Caco-2 (cell line): Measurements from ENCODE around the gene ALG12. TPM values are rescaled to one million over a fixed set of nuclear protein-coding genes. Genes with fewer than 3 reads are reported as not detected.

Experiments used
- BruUV-seq: library from RNA; stranded (reverse); fragments of 400-500 nt; replicated peaks from 2 replicates; lab custom pipeline; 2021; lab: Mats Ljungman, UMichigan
- CTCF ChIA-PET: fragments of 300-600 bp; sonication (Branson Sonifier 250); formaldehyde crosslinking; loops from one replicate; lab custom pipeline; 2022; ENCODE audit warnings: antibody characterized with exemption; lab: Charles Lee
- POLR2A ChIA-PET: fragments of 300-600 bp; sonication (Branson Sonifier 250); formaldehyde crosslinking; loops from one replicate; lab custom pipeline; 2022; ENCODE audit warnings: antibody characterized with exemption; lab: Charles Lee
- DNase-seq, 2 experiments: peaks; one replicate each; pipeline versions ENCODE4 v3.0.0 to v3.0.0-alpha.2; 2020 to 2022
- H3K27me3 ChIP-seq: replicated peaks from 2 replicates; pipeline ENCODE4 v1.6.0; 2011; ENCODE audit warnings: low read length; ENCODE audit not compliant: control insufficient read depth, insufficient read depth
- H3K36me3 ChIP-seq: 2 replicates; pipeline ENCODE4 v1.5.1; 2011; ENCODE audit warnings: low read length; ENCODE audit not compliant: control insufficient read depth, insufficient read depth
- H3K4me1 ChIP-seq: fragments of 250-450 bp; sonication (Bioruptor Pico); 2 replicates; pipeline ENCODE4 v1.5.1; 2020; ENCODE audit warnings: mild to moderate bottlenecking
- H3K4me3 ChIP-seq: 2 replicates; pipeline ENCODE4 v1.5.1; 2011; ENCODE audit warnings: low read depth, mild to moderate bottlenecking, control low read depth, low read length
- H3K9me3 ChIP-seq: fragments of 250-450 bp; sonication (Bioruptor Pico); 2 replicates; pipeline ENCODE4 v1.5.1; 2020; ENCODE audit warnings: mild to moderate bottlenecking, moderate library complexity
- H3K27ac Mint-ChIP-seq: one replicate; pipeline ENCODE4 v1.8.0; 2022; ENCODE audit warnings: mixed read lengths; ENCODE audit not compliant: unreplicated experiment
- H3K27me3 Mint-ChIP-seq: one replicate; pipeline ENCODE4 v1.8.0; 2022; ENCODE audit warnings: mixed read lengths; ENCODE audit not compliant: insufficient read depth, unreplicated experiment
- H3K36me3 Mint-ChIP-seq: one replicate; pipeline ENCODE4 v1.8.0; 2022; ENCODE audit warnings: mild to moderate bottlenecking, mixed read lengths; ENCODE audit not compliant: insufficient read depth, unreplicated experiment
- H3K4me1 Mint-ChIP-seq: one replicate; pipeline ENCODE4 v1.8.0; 2022; ENCODE audit warnings: low read depth, mixed read lengths; ENCODE audit not compliant: unreplicated experiment
- H3K4me3 Mint-ChIP-seq: one replicate; pipeline ENCODE4 v1.8.0; 2022; ENCODE audit warnings: mild to moderate bottlenecking, moderate library complexity, mixed read lengths; ENCODE audit not compliant: unreplicated experiment
- H3K9me3 Mint-ChIP-seq: one replicate; pipeline ENCODE4 v1.8.0; 2022; ENCODE audit warnings: mixed read lengths; ENCODE audit not compliant: unreplicated experiment
- intact Hi-C: fragments of 100-400 bp; cut with micrococcal nuclease; formaldehyde crosslinking; loops from one replicate; pipeline ENCODE4 v1.10.0; 2022; ENCODE audit not compliant: unreplicated experiment
- total RNA-seq: library from RNA; stranded (reverse); gene quantifications from 2 replicates; pipeline ENCODE4 v1.2.3, GENCODE V29; 2022
- TF ChIP-seq, protein P1 (sequence below), 2 experiments: fragments of 200-600 bp in 1 of 2; IDR thresholded peaks; 1 replicate in 1 of 2; 2 replicates in 1 of 2; pipeline versions ENCODE4 v1.5.1 to v1.8.0; 2011 to 2022; ENCODE audit warnings: antibody characterized with exemption in 1 of 2, control low read depth in 1 of 2, inconsistent platforms in 1 of 2, low read depth in 1 of 2, low read length in 1 of 2, mild to moderate bottlenecking in 1 of 2, moderate library complexity in 1 of 2; ENCODE audit not compliant: insufficient read depth in 1 of 2, severe bottlenecking in 1 of 2, unreplicated experiment in 1 of 2

Gene ALG12
- total RNA-seq, 1 experiment from 2014 or later, result 35.7 TPM

DNA sequence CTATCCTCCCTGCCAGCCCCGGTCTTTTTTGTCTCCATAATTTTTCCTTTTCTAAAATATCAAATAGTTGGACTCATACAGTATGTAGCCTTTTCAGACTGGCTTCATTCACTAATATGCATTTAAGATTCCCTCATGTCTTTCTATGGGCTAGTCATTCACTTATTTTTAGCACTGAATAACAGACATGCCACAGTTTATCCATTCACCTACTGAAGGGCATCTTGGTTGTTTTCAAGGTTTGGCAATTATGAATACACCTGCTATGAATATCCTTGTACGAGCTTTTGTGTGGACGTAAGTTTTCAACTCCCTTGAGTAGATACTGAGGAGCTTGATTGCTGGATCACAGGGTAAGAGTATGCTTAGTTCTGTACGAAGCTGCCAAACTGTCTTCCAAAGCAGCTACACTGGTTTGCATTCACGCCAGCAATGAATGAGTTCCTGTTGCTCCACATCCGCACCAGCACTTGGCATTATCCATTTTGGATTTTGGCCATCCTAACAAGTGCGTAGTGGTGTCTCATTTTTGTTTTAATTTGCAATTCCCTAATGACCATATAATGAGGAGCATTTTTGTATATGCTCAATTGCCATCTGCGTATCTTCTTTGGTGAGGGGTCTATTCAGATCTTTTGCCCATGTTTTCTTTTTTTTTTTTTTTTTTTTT is 21.1 kb downstream of the ALG12 start:
- ChIA-PET POLR2A (no interaction called here), CTCF (no interaction called here)
- Mint-ChIP-seq H3K9me3 (peaks cover 10% of the 10 kb centered on the region), H3K4me3 (no peak overlapping the region), H3K27me3 (no peaks in the 10 kb centered on the region), H3K27ac (peak overlapping the region; percentile 54), H3K4me1 (no peaks in the 10 kb centered on the region), H3K36me3 (peaks cover 45% of the 10 kb centered on the region)
- Histone ChIP-seq H3K36me3 (peaks cover under 1% of the 10 kb centered on the region), H3K9me3 (no peaks in the 10 kb centered on the region), H3K27me3 (no peaks in the 10 kb centered on the region), H3K4me1 (no peaks in the 10 kb centered on the region), H3K4me3 (no peak overlapping the region)
- no peak for DNase-seq
- BruUV-seq, result no TSS peak
- intact Hi-C loops, result no loop called here
- TF ChIP-seq, protein P1, sequence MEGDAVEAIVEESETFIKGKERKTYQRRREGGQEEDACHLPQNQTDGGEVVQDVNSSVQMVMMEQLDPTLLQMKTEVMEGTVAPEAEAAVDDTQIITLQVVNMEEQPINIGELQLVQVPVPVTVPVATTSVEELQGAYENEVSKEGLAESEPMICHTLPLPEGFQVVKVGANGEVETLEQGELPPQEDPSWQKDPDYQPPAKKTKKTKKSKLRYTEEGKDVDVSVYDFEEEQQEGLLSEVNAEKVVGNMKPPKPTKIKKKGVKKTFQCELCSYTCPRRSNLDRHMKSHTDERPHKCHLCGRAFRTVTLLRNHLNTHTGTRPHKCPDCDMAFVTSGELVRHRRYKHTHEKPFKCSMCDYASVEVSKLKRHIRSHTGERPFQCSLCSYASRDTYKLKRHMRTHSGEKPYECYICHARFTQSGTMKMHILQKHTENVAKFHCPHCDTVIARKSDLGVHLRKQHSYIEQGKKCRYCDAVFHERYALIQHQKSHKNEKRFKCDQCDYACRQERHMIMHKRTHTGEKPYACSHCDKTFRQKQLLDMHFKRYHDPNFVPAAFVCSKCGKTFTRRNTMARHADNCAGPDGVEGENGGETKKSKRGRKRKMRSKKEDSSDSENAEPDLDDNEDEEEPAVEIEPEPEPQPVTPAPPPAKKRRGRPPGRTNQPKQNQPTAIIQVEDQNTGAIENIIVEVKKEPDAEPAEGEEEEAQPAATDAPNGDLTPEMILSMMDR (IDR thresholded peaks at IDR 0.05; ENCODE audit: insufficient read depth in 1 of 2, low read depth in 1 of 2, low read length in 1 of 2, severe bottlenecking in 1 of 2, unreplicated experiment in 1 of 2), result no peak

DNA sequence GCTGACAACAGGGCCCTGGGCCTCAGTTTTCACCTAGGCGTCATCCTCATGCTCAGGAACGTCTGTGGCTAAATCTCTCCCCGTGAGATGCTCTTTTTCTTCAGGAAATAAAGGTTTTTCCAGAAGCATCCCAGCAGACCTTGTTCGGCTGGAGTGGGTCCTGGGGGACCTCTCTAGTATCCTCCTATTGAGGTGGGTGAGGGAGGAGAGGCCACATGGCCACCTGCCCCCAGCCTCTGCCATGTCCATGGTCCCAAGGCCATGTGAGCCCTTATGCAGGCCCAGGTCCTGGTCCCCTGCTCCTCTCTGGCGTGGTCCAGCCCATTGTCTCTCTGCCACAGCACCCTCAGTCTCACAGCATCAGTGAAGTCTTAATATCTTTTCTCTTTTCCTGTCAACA is 22.0 kb downstream of the ALG12 start:
- Histone ChIP-seq H3K27me3 (no peaks in the 10 kb centered on the region), H3K9me3 (no peaks in the 10 kb centered on the region), H3K4me1 (no peaks in the 10 kb centered on the region), H3K36me3 (peaks cover 1% of the 10 kb centered on the region), H3K4me3 (no peak overlapping the region)
- DNase-seq, result no peak
- intact Hi-C loops, result no loop called here
- ChIA-PET POLR2A (no interaction called here), CTCF (interaction anchor here (1.2 kb wide), 1 partner anchor 134 kb away, joined by 4 read pairs; no protein-coding TSS in a partner anchor)
- H3K27ac Mint-ChIP-seq, result no peak overlapping the region
- H3K4me1 Mint-ChIP-seq, result no peaks in the 10 kb centered on the region
- no peaks in the 10 kb centered on the region for H3K27me3 Mint-ChIP-seq
- H3K9me3 Mint-ChIP-seq, result peaks cover 10% of the 10 kb centered on the region
- H3K4me3 Mint-ChIP-seq, result no peak overlapping the region
- TF ChIP-seq, protein P1 (IDR thresholded peaks at IDR 0.05; ENCODE audit: insufficient read depth in 1 of 2, low read depth in 1 of 2, low read length in 1 of 2, severe bottlenecking in 1 of 2, unreplicated experiment in 1 of 2), result no peak
- peaks cover 41% of the 10 kb centered on the region for H3K36me3 Mint-ChIP-seq
- BruUV-seq, result no TSS peak

DNA sequence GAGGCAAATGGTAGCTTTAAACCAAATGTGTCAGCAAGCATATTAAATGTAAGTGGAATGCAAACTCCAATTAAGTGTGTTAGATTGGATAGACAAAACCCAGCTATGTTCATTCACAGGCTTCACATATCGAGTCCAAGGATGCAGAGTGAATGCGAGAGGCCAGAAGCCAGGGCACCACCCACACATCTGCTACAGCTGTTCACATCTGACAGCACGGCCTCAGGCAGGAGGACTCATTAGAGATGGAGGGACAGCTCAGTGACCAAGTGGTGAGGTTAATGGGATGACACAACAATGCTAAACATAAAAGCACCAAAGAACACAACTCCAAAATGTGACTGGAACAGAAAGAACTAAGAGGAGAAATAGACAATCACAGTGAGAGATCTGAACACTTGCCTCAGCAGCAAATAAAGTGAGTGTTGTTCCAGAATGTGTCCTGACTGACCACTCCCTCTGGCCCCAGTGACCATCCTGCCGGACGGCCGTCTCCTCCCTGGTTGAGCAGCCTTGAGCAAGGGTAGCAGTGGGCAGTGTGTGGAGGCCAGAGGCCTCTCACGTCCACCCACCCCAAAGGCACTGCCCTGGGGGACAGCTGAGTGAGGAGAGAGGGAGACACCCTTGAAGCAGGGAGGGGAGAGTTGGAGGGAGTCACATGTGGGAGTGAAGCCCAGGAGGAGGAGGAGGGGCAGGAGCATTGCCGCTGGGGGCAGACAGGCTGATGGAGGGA is 23.8 kb downstream of the ALG12 start:
- no peaks in the 10 kb centered on the region for H3K4me1 ChIP-seq
- H3K9me3 ChIP-seq, result no peaks in the 10 kb centered on the region
- no peak for DNase-seq
- Mint-ChIP-seq H3K27ac (no peak overlapping the region), H3K36me3 (peaks cover 49% of the 10 kb centered on the region), H3K4me1 (no peaks in the 10 kb centered on the region), H3K27me3 (no peaks in the 10 kb centered on the region), H3K9me3 (peaks cover 10% of the 10 kb centered on the region), H3K4me3 (no peak overlapping the region)
- H3K27me3 ChIP-seq, result no peaks in the 10 kb centered on the region
- intact Hi-C loops, result no loop called here
- POLR2A ChIA-PET, result no interaction called here
- peaks cover 1% of the 10 kb centered on the region for H3K36me3 ChIP-seq
- TF ChIP-seq, protein P1 (IDR thresholded peaks at IDR 0.05; ENCODE audit: insufficient read depth in 1 of 2, low read depth in 1 of 2, low read length in 1 of 2, severe bottlenecking in 1 of 2, unreplicated experiment in 1 of 2), result no peak
- CTCF ChIA-PET, result no interaction called here
- BruUV-seq, result no TSS peak
- no peak overlapping the region for H3K4me3 ChIP-seq
